ENCODE measurements around the gene CACNB2.
"Not testable (repeated sequence)": the region's sequence is repeated elsewhere in the genome, so short reads cannot be mapped to it uniquely, and the experiment has no call there.

The CACNB2 gene

DNA sequence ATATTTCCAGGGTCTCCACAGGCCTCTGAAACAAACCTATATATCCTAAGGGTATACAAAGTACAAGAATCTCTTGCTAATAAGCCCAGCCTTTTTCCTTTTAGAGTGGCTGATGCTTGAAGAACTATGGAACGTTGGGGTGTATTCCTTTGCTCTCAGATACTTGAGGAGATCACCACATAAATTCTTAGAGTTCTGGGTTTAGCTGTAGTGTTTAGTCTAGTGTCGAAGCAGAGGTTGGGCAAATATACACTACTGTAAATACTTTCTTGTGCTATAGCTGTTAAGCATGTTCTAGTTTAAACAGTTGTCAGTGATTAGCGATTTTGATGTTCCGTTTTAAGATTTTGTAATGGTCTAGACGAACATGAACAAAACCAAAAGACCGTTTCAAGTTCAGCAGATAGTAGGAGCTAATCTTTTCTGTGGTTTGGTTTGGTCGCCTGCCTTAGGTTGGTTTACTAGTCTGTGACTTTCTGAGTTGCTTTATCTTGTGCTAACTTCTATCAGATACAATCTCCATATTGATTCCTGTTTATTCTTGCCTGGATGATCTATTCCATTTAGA is 281.6 kb downstream of the CACNB2 start:
- H3K9me3 ChIP-seq (ENCODE audit: control insufficient read depth, low read length): no peaks in the 10 kb centered on the region
- DNase-seq: no peak
- H3K27me3 ChIP-seq (replicated peaks; ENCODE audit: control insufficient read depth, insufficient read depth, low read length, poor library complexity, severe bottlenecking): no peaks in the 10 kb centered on the region
- no peak overlapping the region for H3K4me3 ChIP-seq (ENCODE audit: insufficient read depth, low read depth, low read length, poor library complexity, severe bottlenecking)
- no peak overlapping the region for H3K27ac ChIP-seq (ENCODE audit: insufficient read depth, low read length, poor library complexity, severe bottlenecking)
- no peaks in the 10 kb centered on the region for H3K4me1 ChIP-seq (ENCODE audit: control insufficient read depth, insufficient read depth, low read length, poor library complexity, severe bottlenecking)
- H3K36me3 ChIP-seq (ENCODE audit: control insufficient read depth, insufficient read depth, low read length): no peaks in the 10 kb centered on the region

DNA sequence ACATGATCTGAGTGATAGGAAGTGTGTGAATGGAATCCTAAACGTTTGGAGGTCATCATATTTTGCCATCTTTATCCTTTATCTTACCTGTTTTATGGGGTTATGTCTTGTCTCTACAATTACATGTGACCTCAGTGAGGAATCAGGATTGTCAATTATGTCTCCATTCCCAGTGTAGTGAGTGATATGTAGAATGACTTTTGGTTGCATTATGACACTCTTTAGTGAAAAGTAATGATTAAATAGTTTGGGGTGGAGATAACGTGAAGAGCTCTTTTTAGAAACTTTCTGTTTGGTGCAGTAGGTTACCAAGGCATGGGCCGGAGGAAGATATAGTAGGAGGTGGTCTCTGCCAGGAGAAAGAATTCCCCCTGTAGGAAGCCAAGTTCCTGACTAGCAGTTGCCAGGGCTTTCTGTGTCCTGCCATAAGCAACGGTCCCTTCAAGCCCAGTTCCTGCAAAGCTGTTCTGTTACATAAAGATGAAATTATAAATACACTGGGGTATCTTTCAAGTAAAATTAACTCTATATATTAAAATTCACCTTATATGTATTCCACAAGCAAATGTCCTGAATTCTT is 282.9 kb downstream of the CACNB2 start:
- Histone ChIP-seq H3K4me1 (ENCODE audit: control insufficient read depth, insufficient read depth, low read length, poor library complexity, severe bottlenecking) (no peaks in the 10 kb centered on the region), H3K36me3 (ENCODE audit: control insufficient read depth, insufficient read depth, low read length) (no peaks in the 10 kb centered on the region), H3K27ac (ENCODE audit: insufficient read depth, low read length, poor library complexity, severe bottlenecking) (no peak overlapping the region), H3K4me3 (ENCODE audit: insufficient read depth, low read depth, low read length, poor library complexity, severe bottlenecking) (no peak overlapping the region), H3K27me3 (replicated peaks; ENCODE audit: control insufficient read depth, insufficient read depth, low read length, poor library complexity, severe bottlenecking) (no peaks in the 10 kb centered on the region), H3K9me3 (ENCODE audit: control insufficient read depth, low read length) (no peaks in the 10 kb centered on the region)
- DNase-seq: no peak

DNA sequence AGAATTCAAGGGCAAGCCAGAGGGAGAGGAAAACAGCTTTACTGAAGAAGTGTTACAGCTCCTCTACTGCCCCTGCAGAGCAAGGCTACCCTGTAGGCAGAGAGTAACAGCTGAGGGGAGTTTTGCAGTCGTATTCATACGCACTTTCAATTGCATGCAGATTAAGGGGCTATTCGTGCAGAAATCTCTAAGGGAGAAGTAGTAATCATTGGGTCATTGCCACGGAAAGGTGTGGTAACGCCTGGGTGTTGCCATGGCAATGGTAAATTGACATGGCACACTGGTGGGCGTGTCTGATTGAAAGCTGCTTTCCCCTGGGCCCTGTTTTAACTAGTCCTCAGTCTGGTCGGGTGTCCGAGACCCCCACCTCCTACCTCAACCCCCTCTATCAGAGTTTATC is 284.0 kb downstream of the CACNB2 start:
- no peak for DNase-seq
- H3K27ac ChIP-seq (ENCODE audit: insufficient read depth, low read length, poor library complexity, severe bottlenecking): no peak overlapping the region
- H3K4me1 ChIP-seq (ENCODE audit: control insufficient read depth, insufficient read depth, low read length, poor library complexity, severe bottlenecking): no peaks in the 10 kb centered on the region
- no peaks in the 10 kb centered on the region for H3K36me3 ChIP-seq (ENCODE audit: control insufficient read depth, insufficient read depth, low read length)
- no peak overlapping the region for H3K4me3 ChIP-seq (ENCODE audit: insufficient read depth, low read depth, low read length, poor library complexity, severe bottlenecking)
- H3K27me3 ChIP-seq (replicated peaks; ENCODE audit: control insufficient read depth, insufficient read depth, low read length, poor library complexity, severe bottlenecking): no peaks in the 10 kb centered on the region
- H3K9me3 ChIP-seq (ENCODE audit: control insufficient read depth, low read length): no peaks in the 10 kb centered on the region

DNA sequence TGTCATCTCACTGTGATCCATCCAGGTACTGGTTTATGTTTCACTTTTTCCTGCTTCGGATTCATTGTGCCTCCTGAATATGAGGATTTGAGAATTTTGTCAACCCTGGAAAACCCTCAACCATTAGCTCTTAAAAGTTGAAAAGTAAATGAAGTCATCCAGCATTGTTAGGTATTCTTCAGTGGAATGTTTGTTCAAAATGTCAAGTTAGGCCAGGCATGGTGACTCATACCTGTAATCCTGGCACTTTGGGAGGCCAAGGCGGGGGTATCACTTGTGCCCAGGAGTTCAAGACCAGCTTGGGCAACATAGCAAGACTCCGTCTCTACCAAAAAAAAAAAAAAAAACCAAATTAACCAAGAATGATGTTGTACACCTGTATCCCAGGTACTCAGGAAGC is 289.1 kb downstream of the CACNB2 start:
- DNase-seq: no peak
- Histone ChIP-seq H3K27ac (ENCODE audit: insufficient read depth, low read length, poor library complexity, severe bottlenecking) (no peak overlapping the region), H3K4me1 (ENCODE audit: control insufficient read depth, insufficient read depth, low read length, poor library complexity, severe bottlenecking) (no peaks in the 10 kb centered on the region), H3K4me3 (ENCODE audit: insufficient read depth, low read depth, low read length, poor library complexity, severe bottlenecking) (no peak overlapping the region), H3K27me3 (replicated peaks; ENCODE audit: control insufficient read depth, insufficient read depth, low read length, poor library complexity, severe bottlenecking) (no peaks in the 10 kb centered on the region), H3K9me3 (ENCODE audit: control insufficient read depth, low read length) (no peaks in the 10 kb centered on the region), H3K36me3 (ENCODE audit: control insufficient read depth, insufficient read depth, low read length) (no peaks in the 10 kb centered on the region)

DNA sequence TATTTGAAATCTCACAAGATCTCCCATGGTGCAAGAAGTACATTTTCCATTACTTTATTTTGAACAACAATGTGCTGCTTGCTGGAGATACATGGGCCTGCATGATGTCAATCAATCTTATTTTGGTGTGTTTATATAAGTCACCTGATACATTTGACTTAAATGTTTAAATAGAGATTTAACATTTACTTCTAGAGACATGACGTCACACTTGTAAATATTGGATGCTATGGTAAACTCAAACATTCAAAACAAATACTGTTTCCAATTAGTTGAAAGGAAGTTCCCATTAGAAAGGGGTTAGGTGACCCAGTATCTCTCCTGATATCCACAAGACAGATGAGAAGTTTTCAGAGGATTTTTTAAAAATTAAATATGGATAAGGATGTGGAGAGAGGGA is 296.7 kb downstream of the CACNB2 start:
- H3K27me3 ChIP-seq (replicated peaks; ENCODE audit: control insufficient read depth, insufficient read depth, low read length, poor library complexity, severe bottlenecking): no peaks in the 10 kb centered on the region
- H3K9me3 ChIP-seq (ENCODE audit: control insufficient read depth, low read length): no peaks in the 10 kb centered on the region
- no peak overlapping the region for H3K27ac ChIP-seq (ENCODE audit: insufficient read depth, low read length, poor library complexity, severe bottlenecking)
- no peaks in the 10 kb centered on the region for H3K4me1 ChIP-seq (ENCODE audit: control insufficient read depth, insufficient read depth, low read length, poor library complexity, severe bottlenecking)
- H3K4me3 ChIP-seq (ENCODE audit: insufficient read depth, low read depth, low read length, poor library complexity, severe bottlenecking): no peak overlapping the region
- H3K36me3 ChIP-seq (ENCODE audit: control insufficient read depth, insufficient read depth, low read length): no peaks in the 10 kb centered on the region
- DNase-seq: no peak

DNA sequence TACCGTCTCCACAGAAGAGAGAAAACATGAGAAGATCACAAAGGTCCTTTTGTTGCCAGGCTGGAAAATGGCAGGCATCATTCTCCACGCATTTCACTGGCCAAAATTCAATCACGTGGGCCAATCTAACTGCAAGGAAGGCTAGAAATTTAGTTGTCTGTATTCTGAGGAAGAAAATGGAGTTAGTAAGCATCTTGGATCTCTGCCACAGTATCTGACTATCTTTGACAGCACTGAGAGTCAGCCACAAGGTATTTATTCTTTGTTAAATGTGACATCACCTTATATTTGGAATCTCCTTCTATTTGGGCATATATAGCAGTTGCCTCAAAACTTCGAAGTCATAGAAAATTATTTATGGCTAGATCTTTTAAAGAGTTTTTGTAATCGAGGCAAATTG is 297.3 kb downstream of the CACNB2 start:
- Histone ChIP-seq H3K27me3 (replicated peaks; ENCODE audit: control insufficient read depth, insufficient read depth, low read length, poor library complexity, severe bottlenecking) (no peaks in the 10 kb centered on the region), H3K4me1 (ENCODE audit: control insufficient read depth, insufficient read depth, low read length, poor library complexity, severe bottlenecking) (no peaks in the 10 kb centered on the region), H3K9me3 (ENCODE audit: control insufficient read depth, low read length) (no peaks in the 10 kb centered on the region), H3K36me3 (ENCODE audit: control insufficient read depth, insufficient read depth, low read length) (no peaks in the 10 kb centered on the region), H3K27ac (ENCODE audit: insufficient read depth, low read length, poor library complexity, severe bottlenecking) (no peak overlapping the region), H3K4me3 (ENCODE audit: insufficient read depth, low read depth, low read length, poor library complexity, severe bottlenecking) (no peak overlapping the region)
- no peak for DNase-seq

DNA sequence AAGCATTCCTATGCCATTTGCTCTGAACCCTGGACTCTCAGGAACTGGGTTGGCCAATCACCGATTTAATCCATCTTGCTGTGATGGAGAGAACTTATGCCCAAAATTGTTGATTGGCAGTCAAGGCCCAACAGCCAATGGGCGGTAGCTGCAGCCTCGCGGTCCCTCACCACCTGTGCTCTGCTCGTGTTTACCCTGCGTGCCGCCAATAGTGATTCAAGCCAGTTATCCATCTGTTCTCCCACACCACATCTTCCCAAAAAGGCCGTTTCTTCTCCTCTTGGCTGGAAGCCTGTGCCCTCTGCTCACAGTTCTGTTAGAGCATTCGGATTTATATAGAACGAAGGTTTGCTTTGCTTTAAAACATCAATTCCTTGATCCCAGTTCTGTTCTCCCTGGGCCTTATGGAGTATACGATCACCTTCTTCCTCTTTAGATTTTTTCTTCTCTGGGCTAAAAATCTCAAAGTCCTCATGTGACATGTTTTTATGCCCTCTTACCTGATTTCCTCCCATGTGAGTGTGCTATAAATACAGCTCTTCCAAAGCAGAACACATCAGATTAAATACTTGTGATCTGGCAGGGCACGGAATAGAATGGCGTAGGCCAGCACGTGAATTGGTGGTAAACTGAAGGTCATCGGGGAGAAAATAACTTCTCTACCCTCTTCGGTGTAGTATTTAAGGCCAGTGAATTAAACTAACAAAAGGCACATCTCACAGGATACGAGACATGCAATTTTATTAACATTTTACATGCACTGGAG is 298.3 kb downstream of the CACNB2 start:
- Histone ChIP-seq H3K4me3 (ENCODE audit: insufficient read depth, low read depth, low read length, poor library complexity, severe bottlenecking) (no peak overlapping the region), H3K27me3 (replicated peaks; ENCODE audit: control insufficient read depth, insufficient read depth, low read length, poor library complexity, severe bottlenecking) (no peaks in the 10 kb centered on the region), H3K4me1 (ENCODE audit: control insufficient read depth, insufficient read depth, low read length, poor library complexity, severe bottlenecking) (no peaks in the 10 kb centered on the region), H3K9me3 (ENCODE audit: control insufficient read depth, low read length) (no peaks in the 10 kb centered on the region), H3K36me3 (ENCODE audit: control insufficient read depth, insufficient read depth, low read length) (no peaks in the 10 kb centered on the region), H3K27ac (ENCODE audit: insufficient read depth, low read length, poor library complexity, severe bottlenecking) (no peak overlapping the region)
- DNase-seq: no peak

DNA sequence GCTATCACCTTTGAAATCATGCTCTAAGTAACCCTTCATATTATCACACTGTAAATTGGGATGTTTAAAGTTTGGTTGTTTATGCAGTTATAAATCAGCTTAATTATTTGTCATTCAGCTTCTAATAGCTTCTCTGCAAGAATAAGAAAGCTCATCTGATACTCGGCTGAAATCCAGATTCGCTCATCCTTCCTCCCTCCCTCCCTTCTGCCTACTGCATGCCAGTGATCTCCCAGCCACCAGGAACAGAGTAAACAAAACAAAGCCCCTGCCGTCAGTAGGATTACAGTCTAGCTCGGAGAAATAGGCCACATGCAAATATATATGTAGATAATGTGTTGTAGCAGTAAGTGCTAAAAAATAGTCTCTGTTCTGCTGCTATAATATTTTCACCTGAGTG is 299.4 kb downstream of the CACNB2 start:
- Histone ChIP-seq H3K27me3 (replicated peaks; ENCODE audit: control insufficient read depth, insufficient read depth, low read length, poor library complexity, severe bottlenecking) (no peaks in the 10 kb centered on the region), H3K4me1 (ENCODE audit: control insufficient read depth, insufficient read depth, low read length, poor library complexity, severe bottlenecking) (no peaks in the 10 kb centered on the region), H3K36me3 (ENCODE audit: control insufficient read depth, insufficient read depth, low read length) (no peaks in the 10 kb centered on the region), H3K27ac (ENCODE audit: insufficient read depth, low read length, poor library complexity, severe bottlenecking) (no peak overlapping the region), H3K9me3 (ENCODE audit: control insufficient read depth, low read length) (no peaks in the 10 kb centered on the region), H3K4me3 (ENCODE audit: insufficient read depth, low read depth, low read length, poor library complexity, severe bottlenecking) (no peak overlapping the region)
- DNase-seq: no peak

DNA sequence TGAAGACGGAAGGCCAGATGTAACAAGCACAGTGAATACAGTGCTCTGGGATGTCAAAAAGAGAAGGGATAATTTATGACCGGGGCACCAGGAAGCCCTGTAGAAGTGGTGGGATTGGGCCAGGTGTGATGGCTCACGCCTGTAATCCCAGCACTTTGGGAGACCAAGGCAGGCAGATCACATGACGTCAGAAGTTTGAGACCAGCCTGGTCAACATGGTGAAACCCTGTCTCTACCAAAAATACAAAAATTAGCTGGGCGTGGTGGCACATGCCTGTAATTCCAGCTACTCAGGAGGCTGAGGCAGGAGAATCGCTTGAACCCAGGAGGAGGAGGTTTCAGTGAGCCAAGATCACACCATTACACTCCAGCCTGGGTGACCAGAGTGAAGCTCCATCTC is 305.4 kb downstream of the CACNB2 start:
- not testable (repeated sequence) for H3K27me3 ChIP-seq (replicated peaks; ENCODE audit: control insufficient read depth, insufficient read depth, low read length, poor library complexity, severe bottlenecking); H3K4me3 ChIP-seq (ENCODE audit: insufficient read depth, low read depth, low read length, poor library complexity, severe bottlenecking); DNase-seq; H3K4me1 ChIP-seq (ENCODE audit: control insufficient read depth, insufficient read depth, low read length, poor library complexity, severe bottlenecking); H3K9me3 ChIP-seq (ENCODE audit: control insufficient read depth, low read length); H3K27ac ChIP-seq (ENCODE audit: insufficient read depth, low read length, poor library complexity, severe bottlenecking); H3K36me3 ChIP-seq (ENCODE audit: control insufficient read depth, insufficient read depth, low read length)

DNA sequence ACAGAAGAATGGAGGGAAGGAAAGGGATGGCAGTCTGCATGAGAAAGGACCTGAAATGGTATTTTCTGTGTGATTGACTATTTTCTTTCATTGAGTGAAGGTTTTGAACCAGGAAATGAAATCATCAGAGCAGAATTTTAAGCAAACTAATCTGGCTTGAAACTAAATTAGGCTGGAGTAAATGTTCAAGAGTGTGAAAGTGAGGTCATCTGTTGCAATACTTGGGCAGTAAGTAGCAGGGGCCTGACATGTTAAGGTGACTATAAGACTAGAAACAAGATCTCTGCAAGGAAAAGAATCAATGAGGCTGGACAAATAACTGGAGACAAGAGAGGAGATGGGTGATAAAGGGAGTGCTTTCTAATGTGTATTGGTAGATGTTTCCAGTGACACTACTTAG is 306.0 kb downstream of the CACNB2 start:
- Histone ChIP-seq H3K27me3 (replicated peaks; ENCODE audit: control insufficient read depth, insufficient read depth, low read length, poor library complexity, severe bottlenecking) (no peaks in the 10 kb centered on the region), H3K36me3 (ENCODE audit: control insufficient read depth, insufficient read depth, low read length) (no peaks in the 10 kb centered on the region), H3K9me3 (ENCODE audit: control insufficient read depth, low read length) (no peaks in the 10 kb centered on the region), H3K4me3 (ENCODE audit: insufficient read depth, low read depth, low read length, poor library complexity, severe bottlenecking) (no peak overlapping the region), H3K27ac (ENCODE audit: insufficient read depth, low read length, poor library complexity, severe bottlenecking) (no peak overlapping the region), H3K4me1 (ENCODE audit: control insufficient read depth, insufficient read depth, low read length, poor library complexity, severe bottlenecking) (no peaks in the 10 kb centered on the region)
- no peak for DNase-seq
